NOMO-1 treated with DMSO at 0.1 percent for 48 hours (cell line): ENCODE data around the gene DUS1L.

ENCODE experiments used
- DNase-seq: peaks from one replicate; lab custom pipeline; 2025; ENCODE audit not compliant: unreplicated experiment; lab: John Stamatoyannopoulos, UW

DUS1L gene

GRCh38 chr17:82016061-82016874, 49.3 kb downstream of the DUS1L start:
- no peak for DNase-seq

- no peak for DNase-seq
These were observed 50.2 kb downstream of the DUS1L start for GRCh38 chr17:82015311-82015971.

DNA sequence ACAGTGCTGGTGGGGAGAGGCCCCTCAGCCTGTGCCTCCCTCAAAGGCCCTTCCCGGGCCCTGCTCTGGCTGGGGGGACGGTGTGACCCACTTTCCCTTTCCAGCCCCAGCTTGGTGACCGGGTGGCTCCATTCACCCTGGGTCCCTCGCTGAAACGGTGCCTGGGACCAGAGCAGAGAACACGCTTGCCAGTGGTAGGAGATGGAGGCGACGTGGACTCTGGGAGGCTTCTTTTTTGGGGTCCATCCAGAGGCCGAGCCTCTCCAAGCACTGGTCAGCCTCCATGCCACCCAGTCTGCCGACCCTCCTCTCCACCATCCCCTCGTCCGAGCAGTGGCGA, 50.7 kb downstream of the DUS1L start:
- no peak for DNase-seq

DNA sequence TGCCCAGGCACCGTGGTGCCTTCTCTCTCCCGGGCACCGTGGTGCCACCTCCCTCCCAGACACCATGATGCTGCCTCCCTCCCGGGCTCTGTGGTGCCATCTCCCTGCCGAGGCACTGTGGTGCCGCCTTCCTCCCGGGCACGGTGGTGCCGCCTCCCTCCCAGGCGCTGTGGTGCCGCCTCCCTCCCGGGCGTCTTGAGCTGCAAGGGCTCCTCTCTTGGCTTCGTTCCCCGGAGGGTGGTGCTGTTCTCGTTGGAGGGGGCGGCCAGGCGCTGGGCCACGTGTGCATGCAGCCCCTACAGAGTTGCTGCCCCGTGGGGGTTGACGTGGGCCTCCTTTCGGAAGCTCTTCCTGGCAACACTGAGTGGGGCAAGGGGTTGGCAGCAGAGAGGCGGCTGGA, 51.2 kb downstream of the DUS1L start:
- no peak for DNase-seq

DNA sequence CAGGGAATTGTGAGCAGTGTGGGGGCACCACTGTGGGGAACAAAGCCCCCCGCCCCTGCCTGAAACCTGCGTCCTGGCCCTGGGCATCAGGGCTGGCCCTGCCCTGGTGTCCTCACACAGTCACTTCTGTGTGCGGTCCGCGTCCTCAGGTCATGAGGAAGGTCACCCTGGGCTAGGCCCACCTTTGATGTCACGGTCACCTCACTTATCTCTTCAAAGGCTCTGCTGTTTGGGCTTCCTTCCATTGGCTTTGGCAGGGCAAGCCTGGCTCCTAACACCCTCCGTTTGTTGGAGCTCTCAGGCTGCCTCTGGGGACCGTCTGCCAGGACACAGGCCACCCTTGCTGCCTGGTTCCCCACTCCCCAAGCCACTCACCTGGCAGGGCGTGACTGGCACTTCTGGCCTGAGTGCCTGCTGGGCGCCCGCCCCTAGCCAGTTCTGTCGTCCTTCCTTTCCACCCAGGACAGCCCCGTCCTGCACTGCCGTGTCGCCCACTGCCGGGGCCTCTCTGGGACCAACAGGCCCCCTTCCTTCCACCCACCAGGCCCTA, 51.8 kb downstream of the DUS1L start:
- DNase-seq = no peak

GRCh38 chr17:82013341-82013740, 52.3 kb downstream of the DUS1L start:
- DNase-seq = no peak

DNA sequence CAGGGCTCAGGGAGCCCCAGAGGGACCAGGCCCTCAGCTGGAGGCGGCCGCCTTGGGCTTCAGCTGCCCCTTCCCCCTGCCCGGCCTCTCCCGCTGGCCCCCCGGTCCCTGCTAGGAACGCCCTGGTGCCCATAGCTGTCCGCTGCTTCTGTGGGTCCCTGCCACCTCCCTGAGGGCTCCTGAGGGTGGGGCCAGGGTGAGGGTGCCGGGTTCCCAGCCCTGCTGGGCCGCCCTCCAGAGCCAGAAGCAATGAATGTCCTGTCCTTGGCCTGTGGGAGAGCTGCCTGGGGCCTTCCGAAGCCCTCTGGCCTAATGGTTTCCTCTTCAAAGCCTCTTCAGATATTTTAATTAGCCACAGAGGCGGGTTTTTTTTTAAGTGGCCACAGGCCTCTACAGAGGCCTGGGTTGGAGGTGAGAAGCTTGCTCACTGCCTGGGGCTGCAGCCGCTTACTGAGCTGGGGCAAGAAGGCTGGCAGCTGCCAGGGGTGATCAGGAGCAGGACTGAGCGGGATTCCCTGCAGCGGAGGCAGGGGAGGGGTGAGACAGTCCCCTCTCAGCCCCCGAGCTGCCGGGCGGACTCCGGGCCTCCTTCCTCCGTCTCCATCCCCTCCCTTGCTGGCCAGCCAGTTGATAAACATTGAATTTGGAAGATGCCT, 52.8 kb downstream of the DUS1L start:
- DNase-seq = no peak

GRCh38 chr17:82012261-82012639, 53.4 kb downstream of the DUS1L start:
- DNase-seq = no peak

DNA sequence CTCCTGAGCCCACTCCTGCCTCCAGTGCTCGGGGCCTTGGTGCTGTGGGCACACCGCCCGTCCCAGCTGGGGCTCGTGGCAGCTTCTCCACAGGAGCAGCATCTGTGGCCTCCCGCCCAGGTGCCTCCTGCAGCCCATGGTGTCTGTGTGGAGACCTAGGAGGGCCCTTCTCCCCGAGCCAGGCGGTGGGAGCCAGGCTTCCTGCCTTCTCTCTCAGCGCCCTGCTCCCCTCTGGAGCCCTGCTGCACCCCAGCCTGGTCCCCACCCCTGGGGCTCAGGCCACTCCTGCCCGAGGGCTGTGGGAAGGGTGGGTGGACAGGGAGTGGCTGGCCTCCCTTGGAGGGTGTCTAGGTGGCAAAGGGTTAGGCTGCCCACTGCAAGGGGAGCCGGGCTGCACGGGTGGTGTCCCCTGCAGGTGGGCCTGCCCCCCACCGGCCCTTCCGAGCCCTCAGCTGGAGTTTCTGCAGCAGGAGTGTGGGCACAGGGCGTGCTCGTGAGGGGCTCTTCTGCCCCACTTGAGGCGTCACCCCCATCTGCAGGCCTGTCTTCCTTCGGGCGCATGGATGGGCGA, 53.9 kb downstream of the DUS1L start:
- no peak for DNase-seq

- DNase-seq = no peak
These were observed 54.8 kb downstream of the DUS1L start for GRCh38 chr17:82010575-82011525.

DNA sequence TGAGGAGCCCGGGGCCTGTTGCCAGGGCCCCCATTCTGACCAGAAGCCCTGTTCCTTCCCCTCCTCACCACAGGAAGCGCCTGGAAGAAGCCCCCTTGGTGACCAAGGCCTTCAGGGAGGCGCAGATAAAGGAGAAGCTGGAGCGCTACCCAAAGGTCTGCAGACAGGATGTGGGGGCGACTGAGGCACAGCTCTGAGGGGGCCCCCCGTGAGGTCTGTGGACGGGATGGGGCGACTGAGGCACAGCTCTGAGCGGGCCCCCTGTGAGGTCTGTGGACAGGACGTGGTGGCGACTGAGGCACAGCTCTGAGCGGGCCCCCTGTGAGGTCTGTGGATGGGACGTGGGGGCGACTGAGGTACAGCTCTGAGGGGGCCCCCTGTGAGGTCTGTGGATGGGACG, 56.2 kb downstream of the DUS1L start:
- DNase-seq = no peak

DNA sequence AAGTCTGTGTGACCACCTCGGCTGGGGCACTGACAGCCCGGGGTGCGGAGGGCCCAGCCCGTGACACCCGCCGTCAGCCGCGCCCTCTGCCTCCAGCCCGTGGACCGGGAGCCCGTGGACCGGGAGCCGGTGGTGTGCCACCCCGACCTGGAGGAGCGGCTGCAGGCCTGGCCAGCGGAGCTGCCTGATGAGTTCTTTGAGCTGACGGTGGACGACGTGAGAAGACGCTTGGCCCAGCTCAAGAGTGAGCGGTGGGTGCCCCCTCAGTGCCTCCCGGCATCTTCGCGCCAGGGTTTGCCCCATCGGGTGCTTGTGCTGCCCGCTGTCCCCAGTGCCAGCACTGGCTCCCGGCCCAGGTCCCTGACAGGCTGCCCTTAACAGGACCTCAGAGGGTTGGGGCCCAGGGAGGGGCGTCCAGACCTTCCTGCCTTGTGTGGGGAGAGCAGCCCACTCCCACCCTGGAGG, 56.6 kb downstream of the DUS1L start:
- no peak for DNase-seq

DNA sequence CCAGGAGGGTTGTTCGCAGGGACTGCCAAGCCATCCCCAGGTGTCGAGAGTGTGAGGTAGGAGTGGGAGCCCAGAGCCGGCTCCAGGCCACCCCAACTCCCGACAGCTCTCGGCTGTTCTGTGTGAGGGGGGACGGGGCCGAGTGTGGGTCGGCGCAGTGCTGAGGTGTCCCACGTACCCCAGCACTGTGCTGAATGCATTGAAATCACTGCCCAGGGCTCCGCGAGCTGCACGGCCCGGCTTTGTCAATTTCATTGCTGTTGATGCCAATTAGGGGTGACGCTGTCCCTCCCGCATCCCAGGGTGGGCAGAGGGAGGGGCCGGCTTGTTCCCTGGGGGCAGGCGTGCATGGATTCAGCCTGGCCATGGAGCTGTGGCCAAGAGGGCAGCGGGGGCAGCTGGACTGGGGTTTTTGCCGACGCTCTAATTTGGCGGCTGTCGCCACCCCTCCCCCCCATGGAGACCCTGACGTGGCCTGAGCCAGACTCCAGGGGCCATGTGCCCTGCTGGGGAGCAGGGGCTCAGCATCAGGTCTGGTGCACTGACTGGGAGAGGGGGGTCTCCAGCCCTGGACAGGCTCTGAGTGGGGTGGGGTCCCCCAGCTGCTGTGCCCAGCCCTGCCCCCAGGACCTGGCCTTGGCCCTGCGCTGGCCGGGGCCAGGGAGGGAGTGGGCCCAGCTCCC, 57.2 kb downstream of the DUS1L start:
- no peak for DNase-seq
